ENCODE measurements around the gene L3MBTL3.

Gene L3MBTL3

DNA sequence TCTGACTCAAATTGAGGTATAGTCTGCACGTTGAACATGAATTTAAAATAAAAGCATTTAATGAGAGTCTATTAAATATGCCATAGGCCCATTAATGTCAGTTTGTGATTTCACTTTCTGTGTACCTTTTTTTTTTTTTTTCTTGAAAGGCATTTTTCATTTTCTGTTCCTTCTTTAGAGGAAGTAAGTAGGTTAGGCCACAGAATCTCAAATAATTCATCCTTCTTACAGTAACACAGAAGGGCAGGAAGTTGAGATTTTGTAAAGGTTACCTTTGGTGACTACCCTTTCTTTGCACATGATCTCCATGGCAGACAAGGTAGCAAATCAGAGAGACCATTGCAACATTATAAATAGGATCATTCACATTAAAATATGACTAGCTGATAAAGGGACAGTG is 9.6 kb downstream of the L3MBTL3 start:
- TF ChIP-seq ESRRG (CRISPR knock-in tag; IDR thresholded peaks at IDR 0.05) (no peak), SNAI2 (CRISPR knock-in tag; IDR thresholded peaks at IDR 0.05) (no peak)
- ATAC-seq = no peak

GRCh38 chr6:130029163-130029562 is 10.8 kb downstream of the L3MBTL3 start:
- no peak for ATAC-seq
- no peak for TF ChIP-seq ARNTL (CRISPR knock-in tag; IDR thresholded peaks at IDR 0.05; ENCODE audit: borderline replicate concordance, low read depth)
- no peak for TF ChIP-seq SNAI2 (CRISPR knock-in tag; IDR thresholded peaks at IDR 0.05)
- no peak for TF ChIP-seq BACH2 (CRISPR knock-in tag; IDR thresholded peaks at IDR 0.05; ENCODE audit: borderline replicate concordance)
- no peak for TF ChIP-seq PPARA (CRISPR knock-in tag; IDR thresholded peaks at IDR 0.05; ENCODE audit: borderline replicate concordance)
- no peak for TF ChIP-seq RARB (CRISPR knock-in tag; IDR thresholded peaks at IDR 0.05)
- no peak for TF ChIP-seq ESRRG (CRISPR knock-in tag; IDR thresholded peaks at IDR 0.05)
- TF ChIP-seq, protein P1, sequence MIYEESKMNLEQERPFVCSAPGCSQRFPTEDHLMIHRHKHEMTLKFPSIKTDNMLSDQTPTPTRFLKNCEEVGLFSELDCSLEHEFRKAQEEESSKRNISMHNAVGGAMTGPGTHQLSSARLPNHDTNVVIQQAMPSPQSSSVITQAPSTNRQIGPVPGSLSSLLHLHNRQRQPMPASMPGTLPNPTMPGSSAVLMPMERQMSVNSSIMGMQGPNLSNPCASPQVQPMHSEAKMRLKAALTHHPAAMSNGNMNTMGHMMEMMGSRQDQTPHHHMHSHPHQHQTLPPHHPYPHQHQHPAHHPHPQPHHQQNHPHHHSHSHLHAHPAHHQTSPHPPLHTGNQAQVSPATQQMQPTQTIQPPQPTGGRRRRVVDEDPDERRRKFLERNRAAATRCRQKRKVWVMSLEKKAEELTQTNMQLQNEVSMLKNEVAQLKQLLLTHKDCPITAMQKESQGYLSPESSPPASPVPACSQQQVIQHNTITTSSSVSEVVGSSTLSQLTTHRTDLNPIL (CRISPR knock-in tag; IDR thresholded peaks at IDR 0.05; ENCODE audit: low read depth) = no peak
- TF ChIP-seq, protein P2, sequence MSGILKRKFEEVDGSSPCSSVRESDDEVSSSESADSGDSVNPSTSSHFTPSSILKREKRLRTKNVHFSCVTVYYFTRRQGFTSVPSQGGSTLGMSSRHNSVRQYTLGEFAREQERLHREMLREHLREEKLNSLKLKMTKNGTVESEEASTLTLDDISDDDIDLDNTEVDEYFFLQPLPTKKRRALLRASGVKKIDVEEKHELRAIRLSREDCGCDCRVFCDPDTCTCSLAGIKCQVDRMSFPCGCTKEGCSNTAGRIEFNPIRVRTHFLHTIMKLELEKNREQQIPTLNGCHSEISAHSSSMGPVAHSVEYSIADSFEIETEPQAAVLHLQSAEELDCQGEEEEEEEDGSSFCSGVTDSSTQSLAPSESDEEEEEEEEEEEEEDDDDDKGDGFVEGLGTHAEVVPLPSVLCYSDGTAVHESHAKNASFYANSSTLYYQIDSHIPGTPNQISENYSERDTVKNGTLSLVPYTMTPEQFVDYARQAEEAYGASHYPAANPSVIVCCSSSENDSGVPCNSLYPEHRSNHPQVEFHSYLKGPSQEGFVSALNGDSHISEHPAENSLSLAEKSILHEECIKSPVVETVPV (CRISPR knock-in tag; IDR thresholded peaks at IDR 0.05) = no peak
- TF ChIP-seq ZNF70 (CRISPR knock-in tag; IDR thresholded peaks at IDR 0.05) = no peak

DNA sequence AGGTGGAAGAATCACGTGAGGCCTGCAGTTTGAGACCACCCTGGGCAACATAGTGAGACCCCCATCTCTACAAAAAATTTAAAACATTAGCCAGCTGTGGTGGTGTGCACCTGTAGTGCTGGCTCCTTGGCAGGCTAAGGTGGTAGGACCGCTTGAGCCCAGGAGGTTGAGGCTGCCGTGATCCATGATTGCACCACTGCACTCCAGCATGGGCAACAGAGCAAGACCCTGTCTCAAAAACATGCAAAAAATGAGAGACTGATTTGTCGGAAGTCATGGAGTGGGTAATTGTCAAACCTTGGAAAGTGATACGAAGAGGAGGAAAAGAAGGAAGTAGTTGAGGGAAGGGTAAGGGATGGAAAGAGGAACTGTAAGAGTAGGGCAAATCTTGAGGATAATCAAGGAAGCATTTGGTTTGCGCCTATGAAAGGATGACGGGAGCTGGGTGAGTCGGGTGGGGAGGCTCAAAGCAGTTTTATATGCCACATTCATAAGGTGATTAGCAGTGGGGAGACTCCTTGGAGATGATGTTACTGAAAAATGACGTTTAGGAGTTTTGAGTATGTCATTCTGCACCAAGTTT is 14.5 kb downstream of the L3MBTL3 start:
- no peak for ATAC-seq
- TF ChIP-seq PPARA (CRISPR knock-in tag; IDR thresholded peaks at IDR 0.05; ENCODE audit: borderline replicate concordance) = no peak
- no peak for TF ChIP-seq ZFP30 (CRISPR knock-in tag; IDR thresholded peaks at IDR 0.05)
- TF ChIP-seq RARB (CRISPR knock-in tag; IDR thresholded peaks at IDR 0.05) = no peak
- TF ChIP-seq ISL1 (CRISPR knock-in tag; IDR thresholded peaks at IDR 0.05) = no peak
- no peak for TF ChIP-seq TCF4 (CRISPR knock-in tag; IDR thresholded peaks at IDR 0.05; ENCODE audit: borderline replicate concordance)
- TF ChIP-seq SNAI2 (CRISPR knock-in tag; IDR thresholded peaks at IDR 0.05) = no peak
- TF ChIP-seq GLIS3 (CRISPR knock-in tag; IDR thresholded peaks at IDR 0.05) = no peak
- TF ChIP-seq ZNF565 (CRISPR knock-in tag; conservative IDR thresholded peaks at IDR 0.05; ENCODE audit: low read depth) = no peak

DNA sequence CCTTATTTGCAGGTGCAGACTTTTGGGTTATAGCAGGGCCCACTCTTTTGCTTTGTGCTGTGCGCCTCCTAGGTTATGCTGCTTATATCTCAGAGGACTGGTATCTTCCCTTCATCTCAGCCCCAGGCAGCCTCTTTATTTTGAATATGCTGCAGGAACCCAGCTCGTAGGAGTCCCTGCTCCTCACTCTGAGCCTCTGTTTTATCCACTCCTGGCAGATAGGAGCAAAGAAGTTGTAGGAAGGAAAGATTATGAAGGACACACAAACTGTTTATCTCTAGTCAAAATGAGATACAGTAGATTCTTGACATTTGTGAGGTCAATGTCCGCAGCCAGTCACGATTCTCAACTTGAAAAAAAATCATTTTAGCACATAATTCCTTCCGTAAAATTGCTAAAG is 15.6 kb downstream of the L3MBTL3 start:
- ATAC-seq = peak; percentile 44; the same call in 2 of the 3 replicates
- TF ChIP-seq GLIS3 (CRISPR knock-in tag; IDR thresholded peaks at IDR 0.05) = no peak
- no peak for TF ChIP-seq TCF4 (CRISPR knock-in tag; IDR thresholded peaks at IDR 0.05; ENCODE audit: borderline replicate concordance)
- no peak for TF ChIP-seq ZC3H10 (CRISPR knock-in tag; IDR thresholded peaks at IDR 0.05)

- peak; percentile 87 for ATAC-seq
- TF ChIP-seq CSDC2 (CRISPR knock-in tag; IDR thresholded peaks at IDR 0.05) (no peak), ZC3H10 (CRISPR knock-in tag; IDR thresholded peaks at IDR 0.05) (0 out of 2 replicates have a peak, but pooled peaks have one; percentile 52)
Observed at GRCh38 chr6:130034378-130035146, 16.2 kb downstream of the L3MBTL3 start.

- no peak for ATAC-seq
- TF ChIP-seq GLIS3 (CRISPR knock-in tag; IDR thresholded peaks at IDR 0.05) (no peak), ZFP30 (CRISPR knock-in tag; IDR thresholded peaks at IDR 0.05) (no peak), OSR1 (CRISPR knock-in tag; IDR thresholded peaks at IDR 0.05) (no peak), ISL1 (CRISPR knock-in tag; IDR thresholded peaks at IDR 0.05) (no peak), ZNF8 (CRISPR knock-in tag; IDR thresholded peaks at IDR 0.05) (no peak), ZNF565 (CRISPR knock-in tag; conservative IDR thresholded peaks at IDR 0.05; ENCODE audit: low read depth) (no peak), PPARA (CRISPR knock-in tag; IDR thresholded peaks at IDR 0.05; ENCODE audit: borderline replicate concordance) (no peak), ARNTL (CRISPR knock-in tag; IDR thresholded peaks at IDR 0.05; ENCODE audit: borderline replicate concordance, low read depth) (no peak), RARB (CRISPR knock-in tag; IDR thresholded peaks at IDR 0.05) (no peak)
- TF ChIP-seq, protein P2 (CRISPR knock-in tag; IDR thresholded peaks at IDR 0.05) = no peak
- TF ChIP-seq, protein P3, sequence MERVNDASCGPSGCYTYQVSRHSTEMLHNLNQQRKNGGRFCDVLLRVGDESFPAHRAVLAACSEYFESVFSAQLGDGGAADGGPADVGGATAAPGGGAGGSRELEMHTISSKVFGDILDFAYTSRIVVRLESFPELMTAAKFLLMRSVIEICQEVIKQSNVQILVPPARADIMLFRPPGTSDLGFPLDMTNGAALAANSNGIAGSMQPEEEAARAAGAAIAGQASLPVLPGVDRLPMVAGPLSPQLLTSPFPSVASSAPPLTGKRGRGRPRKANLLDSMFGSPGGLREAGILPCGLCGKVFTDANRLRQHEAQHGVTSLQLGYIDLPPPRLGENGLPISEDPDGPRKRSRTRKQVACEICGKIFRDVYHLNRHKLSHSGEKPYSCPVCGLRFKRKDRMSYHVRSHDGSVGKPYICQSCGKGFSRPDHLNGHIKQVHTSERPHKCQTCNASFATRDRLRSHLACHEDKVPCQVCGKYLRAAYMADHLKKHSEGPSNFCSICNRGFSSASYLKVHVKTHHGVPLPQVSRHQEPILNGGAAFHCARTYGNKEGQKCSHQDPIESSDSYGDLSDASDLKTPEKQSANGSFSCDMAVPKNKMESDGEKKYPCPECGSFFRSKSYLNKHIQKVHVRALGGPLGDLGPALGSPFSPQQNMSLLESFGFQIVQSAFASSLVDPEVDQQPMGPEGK (CRISPR knock-in tag; IDR thresholded peaks at IDR 0.05; ENCODE audit: borderline replicate concordance) = no peak
- TF ChIP-seq, protein P1 (CRISPR knock-in tag; IDR thresholded peaks at IDR 0.05; ENCODE audit: low read depth) = no peak
Observed at GRCh38 chr6:130035211-130035610, 16.8 kb downstream of the L3MBTL3 start.
